Endothelial cell of umbilical vein (primary cell): ENCODE measurements around the gene C14orf132. TPM values are rescaled to one million over a fixed set of nuclear protein-coding genes. Genes with fewer than 3 reads are reported as not detected.

Source experiments
- BruUV-seq: library from RNA; stranded (reverse); fragments of 400-500 nt; replicated peaks from 2 replicates; lab custom pipeline; 2021; lab: Mats Ljungman, UMichigan
- CTCF ChIA-PET: fragments of 300-600, 350-600 bp; sonication (Branson Sonifier 250); formaldehyde crosslinking; loops from one replicate; lab custom pipeline; 2021; ENCODE audit warnings: antibody characterized with exemption, inconsistent platforms; lab: Charles Lee
- POLR2A ChIA-PET: fragments of 300-600, 350-600 bp; sonication (Branson Sonifier 250); formaldehyde crosslinking; loops from one replicate; lab custom pipeline; 2021; ENCODE audit warnings: antibody characterized with exemption, inconsistent platforms; lab: Charles Lee
- DNase-seq: peaks from one replicate; pipeline ENCODE4 v3.0.0-alpha.2; 2011; ENCODE audit warnings: low read depth, low spot score
- FAIRE-seq: peaks from 2 replicates; lab custom pipeline; 2011; peaks lifted over from hg19 to GRCh38; lab: Jason Lieb, UNC
- H2AFZ ChIP-seq: 2 replicates; pipeline ENCODE4 v1.6.0; 2012; ENCODE audit warnings: low read depth, low read length, control low read depth, inconsistent platforms
- H3K27ac ChIP-seq: 2 replicates; pipeline ENCODE4 v1.5.1; 2011; ENCODE audit warnings: low read depth, mild to moderate bottlenecking, control low read depth, low read length, moderate library complexity; ENCODE audit not compliant: insufficient read depth
- H3K27me3 ChIP-seq, 2 experiments: 2 replicates each; pipeline versions ENCODE4 v1.6.0 to v1.6.1; 2011; ENCODE audit warnings: low read length in 2 of 2, mixed read lengths in 1 of 2; ENCODE audit not compliant: control insufficient read depth in 2 of 2, insufficient read depth in 2 of 2
- H3K36me3 ChIP-seq, 2 experiments: 2 replicates in 1 of 2; 3 replicates in 1 of 2; pipeline ENCODE4 v1.5.1; 2011; ENCODE audit warnings: low read length in 2 of 2, mild to moderate bottlenecking in 1 of 2, moderate library complexity in 1 of 2; ENCODE audit not compliant: control insufficient read depth in 2 of 2, insufficient read depth in 2 of 2; ENCODE audit errors: extremely low read depth in 1 of 2
- H3K4me1 ChIP-seq: 3 replicates; pipeline ENCODE4 v1.5.1; 2011; ENCODE audit warnings: mild to moderate bottlenecking, low read length; ENCODE audit not compliant: control insufficient read depth, insufficient read depth; ENCODE audit errors: extremely low read depth
- H3K4me2 ChIP-seq: 2 replicates; pipeline ENCODE4 v1.6.1; 2011; ENCODE audit warnings: low read length, control low read depth, mixed read lengths; ENCODE audit not compliant: insufficient read depth
- H3K4me3 ChIP-seq, 3 experiments: fragments of 200-600 bp in 1 of 3; sonication (generic), shearing (Covaris generic) in 1 of 3; replicated peaks in 1 of 3; 2 replicates each; pipeline ENCODE4 v1.5.1; 2011 to 2016; ENCODE audit warnings: control low read depth in 3 of 3, low read length in 3 of 3, mild to moderate bottlenecking in 2 of 3, inconsistent platforms in 1 of 3, low read depth in 1 of 3, moderate library complexity in 1 of 3; ENCODE audit not compliant: insufficient read depth in 1 of 3
- H3K79me2 ChIP-seq: 2 replicates; pipeline ENCODE4 v1.6.0; 2012; ENCODE audit warnings: low read length, inconsistent platforms; ENCODE audit not compliant: control insufficient read depth, insufficient read depth
- H3K9ac ChIP-seq: replicated peaks from 2 replicates; pipeline ENCODE3; 2011; ENCODE audit warnings: low read length, control low read depth; ENCODE audit not compliant: insufficient read depth; ENCODE audit errors: extremely low read depth
- H3K9me1 ChIP-seq: replicated peaks from 3 replicates; pipeline ENCODE4 v1.6.0; 2011; ENCODE audit warnings: mild to moderate bottlenecking, low read length; ENCODE audit not compliant: control insufficient read depth, insufficient read depth; ENCODE audit errors: extremely low read depth
- H3K9me3 ChIP-seq: replicated peaks from 2 replicates; pipeline ENCODE4 v1.5.1; 2012; ENCODE audit warnings: low read length, inconsistent platforms; ENCODE audit not compliant: control insufficient read depth, insufficient read depth
- H4K20me1 ChIP-seq: replicated peaks from 2 replicates; pipeline ENCODE3; 2011; ENCODE audit warnings: mild to moderate bottlenecking, low read length; ENCODE audit not compliant: control insufficient read depth, insufficient read depth; ENCODE audit errors: extremely low read depth
- EZH2 ChIP-seq: IDR thresholded peaks from 2 replicates; pipeline ENCODE4 v1.6.1; 2012; ENCODE audit warnings: borderline replicate concordance, low read depth, mild to moderate bottlenecking, moderate library complexity, low read length, inconsistent platforms; ENCODE audit not compliant: severe bottlenecking
- FOS ChIP-seq: IDR thresholded peaks from 2 replicates; pipeline ENCODE4 v1.6.1; 2011; ENCODE audit warnings: mild to moderate bottlenecking, low read length, moderate library complexity, borderline replicate concordance; ENCODE audit not compliant: insufficient read depth
- GATA2 ChIP-seq: IDR thresholded peaks from 2 replicates; pipeline ENCODE4 v1.7.0; 2011; ENCODE audit warnings: low read depth, mild to moderate bottlenecking, moderate library complexity, mixed read lengths, low read length; ENCODE audit not compliant: insufficient read length, insufficient read depth
- JUN ChIP-seq: IDR thresholded peaks from 2 replicates; pipeline ENCODE4 v1.6.1; 2011; ENCODE audit warnings: borderline replicate concordance, low read depth; ENCODE audit not compliant: insufficient read length, insufficient read depth
- MAX ChIP-seq: IDR thresholded peaks from 2 replicates; pipeline ENCODE4 v1.6.1; 2011; ENCODE audit not compliant: insufficient read depth, insufficient read length
- MYC ChIP-seq: IDR thresholded peaks from one replicate; pipeline ENCODE4 v1.6.1; 2011; ENCODE audit warnings: mild to moderate bottlenecking, low read depth, low read length
- POLR2A ChIP-seq: IDR thresholded peaks from 2 replicates; pipeline ENCODE4 v1.6.1; 2012; ENCODE audit warnings: low read depth, mild to moderate bottlenecking, control low read depth, low read length
- POLR2AphosphoS5 ChIP-seq: IDR thresholded peaks from 2 replicates; pipeline ENCODE4 v1.6.1; 2012; ENCODE audit warnings: low read depth, mild to moderate bottlenecking, control low read depth, low read length, moderate library complexity; ENCODE audit not compliant: insufficient read depth
- dilution Hi-C: fragments of 300-500 bp; cut with MboI; formaldehyde crosslinking; loops from one replicate; pipeline ENCODE4 v1.15.0; 2019; ENCODE audit warnings: low sequenced_read_pairs; ENCODE audit not compliant: extremely low pct_ligation_motif_present
- intact Hi-C: fragments of 100-400 bp; cut with micrococcal nuclease; formaldehyde crosslinking; loops from one replicate; pipeline ENCODE4 v1.10.0; 2022
- polyA plus RNA-seq, 4 experiments: library from polyadenylated mRNA; depleted of rRNA in 3 of 4; stranded (reverse) in 3 of 4; unstranded in 1 of 4; fragments of >200 nt; gene quantifications; 2 replicates each; pipeline versions ENCODE4 v1.2.1 to v1.2.3, GENCODE V29; 2011 to 2012; ENCODE audit warnings: missing spikeins in 1 of 4
- total RNA-seq: library from RNA; stranded (reverse); gene quantifications from 2 replicates; pipeline ENCODE4 v1.2.3, GENCODE V29; 2021
- TF ChIP-seq, protein P1 (sequence below), 2 donors: IDR thresholded peaks; 1 replicate in 1 of 2; 2 replicates in 1 of 2; pipeline ENCODE4 v1.5.1; 2011; ENCODE audit warnings: low read length in 2 of 2, mild to moderate bottlenecking in 2 of 2, moderate library complexity in 2 of 2, control low read depth in 1 of 2, inconsistent platforms in 1 of 2, low read depth in 1 of 2; ENCODE audit not compliant: insufficient read depth in 1 of 2; ENCODE audit errors: extremely low read depth in 1 of 2

Gene C14orf132
- total and polyA plus RNA-seq, 2 donors (not counting 3 experiments of a cell fraction or from before 2014, with no cell fraction given): 3.2 to 7.6 TPM

GRCh38 chr14:96089401-96089800 is 50.2 kb downstream of the C14orf132 start:
- TF ChIP-seq FOS: no peak
- TF ChIP-seq MYC: no peak
- TF ChIP-seq GATA2: no peak
- TF ChIP-seq POLR2AphosphoS5: no peak
- TF ChIP-seq MAX: no peak
- TF ChIP-seq POLR2A: no peak
- TF ChIP-seq JUN: no peak
- TF ChIP-seq EZH2: no peak
- no peak overlapping the region for H2AFZ ChIP-seq
- no peaks in the 10 kb centered on the region for H3K27me3 ChIP-seq
- dilution Hi-C loops: no loop called here
- H3K27ac ChIP-seq: no peak overlapping the region
- H3K9me3 ChIP-seq: no peaks in the 10 kb centered on the region
- no peak overlapping the region for H3K9ac ChIP-seq
- no peaks in the 10 kb centered on the region for H3K4me1 ChIP-seq
- FAIRE-seq: no peak
- ChIA-PET CTCF (no interaction called here), POLR2A (no interaction called here)
- H3K79me2 ChIP-seq: no peaks in the 10 kb centered on the region
- H3K9me1 ChIP-seq: no peaks in the 10 kb centered on the region
- no TSS peak for BruUV-seq
- no peaks in the 10 kb centered on the region for H3K36me3 ChIP-seq
- no peak overlapping the region for H3K4me3 ChIP-seq
- intact Hi-C loops: no loop called here
- H4K20me1 ChIP-seq: no peaks in the 10 kb centered on the region
- DNase-seq: no peak
- H3K4me2 ChIP-seq: no peak overlapping the region

DNA sequence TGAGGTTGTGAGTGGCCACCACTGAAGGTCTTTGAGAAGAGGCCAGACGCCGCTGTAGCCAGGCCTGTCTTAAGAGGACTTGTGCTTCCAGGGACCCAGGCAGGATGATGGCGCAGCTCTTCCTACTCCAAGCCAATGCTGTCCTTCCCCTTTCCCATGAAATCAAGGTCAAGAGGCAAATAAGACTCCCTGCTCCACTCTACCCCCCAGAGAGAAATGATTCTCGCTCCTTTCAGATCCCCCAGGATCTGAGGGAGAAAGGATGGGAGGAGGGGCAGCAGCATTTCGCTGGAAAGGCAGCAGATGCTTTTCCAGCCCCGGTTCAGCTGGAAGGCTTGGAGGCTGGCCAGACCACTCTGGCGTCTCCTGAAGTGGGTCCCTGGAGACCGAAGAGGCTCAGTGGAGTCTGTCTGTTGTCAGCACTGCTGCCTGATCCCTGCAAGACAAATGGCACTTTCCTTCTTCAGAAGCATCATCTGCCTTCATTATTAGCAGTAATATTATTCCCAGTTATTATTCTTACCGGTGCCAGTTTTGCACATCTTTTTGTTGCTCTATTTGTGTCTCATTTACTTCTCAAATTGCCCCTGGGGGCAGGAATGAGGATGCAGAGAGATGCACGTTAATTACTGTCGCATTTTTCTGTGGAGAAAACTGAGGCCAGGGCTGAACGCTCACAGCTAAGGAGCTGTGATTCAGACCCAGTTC is 51.4 kb downstream of the C14orf132 start:
- Histone ChIP-seq H3K9ac (no peak overlapping the region), H2AFZ (no peak overlapping the region), H3K9me3 (no peaks in the 10 kb centered on the region), H3K27ac (no peak overlapping the region), H3K4me3 (no peak overlapping the region), H3K4me2 (no peak overlapping the region), H3K4me1 (no peaks in the 10 kb centered on the region), H3K27me3 (no peaks in the 10 kb centered on the region), H3K36me3 (no peaks in the 10 kb centered on the region), H4K20me1 (no peaks in the 10 kb centered on the region), H3K9me1 (no peaks in the 10 kb centered on the region), H3K79me2 (no peaks in the 10 kb centered on the region)
- no TSS peak for BruUV-seq
- dilution Hi-C loops: no loop called here
- DNase-seq: no peak
- intact Hi-C loops: no loop called here
- CTCF ChIA-PET: no interaction called here
- POLR2A ChIA-PET: no interaction called here
- TF ChIP-seq, protein P1, sequence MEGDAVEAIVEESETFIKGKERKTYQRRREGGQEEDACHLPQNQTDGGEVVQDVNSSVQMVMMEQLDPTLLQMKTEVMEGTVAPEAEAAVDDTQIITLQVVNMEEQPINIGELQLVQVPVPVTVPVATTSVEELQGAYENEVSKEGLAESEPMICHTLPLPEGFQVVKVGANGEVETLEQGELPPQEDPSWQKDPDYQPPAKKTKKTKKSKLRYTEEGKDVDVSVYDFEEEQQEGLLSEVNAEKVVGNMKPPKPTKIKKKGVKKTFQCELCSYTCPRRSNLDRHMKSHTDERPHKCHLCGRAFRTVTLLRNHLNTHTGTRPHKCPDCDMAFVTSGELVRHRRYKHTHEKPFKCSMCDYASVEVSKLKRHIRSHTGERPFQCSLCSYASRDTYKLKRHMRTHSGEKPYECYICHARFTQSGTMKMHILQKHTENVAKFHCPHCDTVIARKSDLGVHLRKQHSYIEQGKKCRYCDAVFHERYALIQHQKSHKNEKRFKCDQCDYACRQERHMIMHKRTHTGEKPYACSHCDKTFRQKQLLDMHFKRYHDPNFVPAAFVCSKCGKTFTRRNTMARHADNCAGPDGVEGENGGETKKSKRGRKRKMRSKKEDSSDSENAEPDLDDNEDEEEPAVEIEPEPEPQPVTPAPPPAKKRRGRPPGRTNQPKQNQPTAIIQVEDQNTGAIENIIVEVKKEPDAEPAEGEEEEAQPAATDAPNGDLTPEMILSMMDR (IDR thresholded peaks at IDR 0.05; ENCODE audit: extremely low read depth in 1 of 2, insufficient read depth in 1 of 2, low read depth in 1 of 2, low read length in 2 of 2): no peak
- TF ChIP-seq MYC (no peak), JUN (no peak), GATA2 (no peak), EZH2 (no peak), FOS (no peak), POLR2AphosphoS5 (no peak), MAX (no peak), POLR2A (no peak)
- no peak for FAIRE-seq
